ENCODE measurements around the gene PTPA.

PTPA gene

DNA sequence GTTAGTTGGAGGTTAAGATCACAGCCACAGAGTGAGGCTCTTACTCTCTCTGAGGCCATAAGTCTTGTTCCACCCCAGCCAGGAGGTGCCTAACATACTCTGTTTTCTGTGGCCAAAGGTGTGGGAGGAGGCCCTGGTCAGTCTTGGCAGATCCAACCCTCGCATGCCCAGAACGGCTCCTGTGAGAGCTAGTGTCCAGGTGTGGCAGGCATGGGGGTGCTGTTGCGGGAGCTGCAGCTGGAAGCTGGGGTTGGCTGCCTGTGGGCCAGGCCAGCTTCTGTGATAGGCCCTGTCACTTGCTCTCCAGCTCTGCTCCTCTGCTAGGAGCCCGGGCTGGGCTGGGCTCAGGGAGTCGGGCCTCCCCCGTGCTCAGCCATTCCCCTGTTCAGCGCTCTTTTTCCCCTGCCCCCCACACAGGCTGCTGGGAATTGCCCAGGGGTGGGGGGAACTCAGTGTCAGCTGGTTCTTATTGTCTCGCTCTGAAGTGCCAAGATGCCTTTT is 35.3 kb downstream of the PTPA start:
- Histone ChIP-seq H3K36me3 (ENCODE audit: low read length) (no peaks in the 10 kb centered on the region), H3K4me3 (ENCODE audit: insufficient read depth, low read length, poor library complexity, severe bottlenecking) (no peak overlapping the region), H3K79me2 (ENCODE audit: insufficient read depth, low read length) (no peaks in the 10 kb centered on the region), H3K9ac (ENCODE audit: low read length) (no peak overlapping the region), H3K9me3 (ENCODE audit: insufficient read depth, low read length) (no peaks in the 10 kb centered on the region), H4K20me1 (ENCODE audit: low read depth, low read length) (no peaks in the 10 kb centered on the region), H3F3A (ENCODE audit: insufficient read depth) (no peaks in the 10 kb centered on the region), H3K9me2 (replicated peaks; ENCODE audit: insufficient read depth, low read length) (no peaks in the 10 kb centered on the region), H3K27me3 (ENCODE audit: low read length) (no peaks in the 10 kb centered on the region), H3K27ac (ENCODE audit: low read depth, low read length) (no peak overlapping the region), H3K4me2 (ENCODE audit: low read depth, low read length, poor library complexity, severe bottlenecking) (no peak overlapping the region), H2AFZ (ENCODE audit: low read depth, low read length, severe bottlenecking) (no peak overlapping the region)
- no peak for TF ChIP-seq EZH2phosphoT487 (conservative IDR thresholded peaks at IDR 0.05; ENCODE audit: low read length)
- TF ChIP-seq, protein P1, sequence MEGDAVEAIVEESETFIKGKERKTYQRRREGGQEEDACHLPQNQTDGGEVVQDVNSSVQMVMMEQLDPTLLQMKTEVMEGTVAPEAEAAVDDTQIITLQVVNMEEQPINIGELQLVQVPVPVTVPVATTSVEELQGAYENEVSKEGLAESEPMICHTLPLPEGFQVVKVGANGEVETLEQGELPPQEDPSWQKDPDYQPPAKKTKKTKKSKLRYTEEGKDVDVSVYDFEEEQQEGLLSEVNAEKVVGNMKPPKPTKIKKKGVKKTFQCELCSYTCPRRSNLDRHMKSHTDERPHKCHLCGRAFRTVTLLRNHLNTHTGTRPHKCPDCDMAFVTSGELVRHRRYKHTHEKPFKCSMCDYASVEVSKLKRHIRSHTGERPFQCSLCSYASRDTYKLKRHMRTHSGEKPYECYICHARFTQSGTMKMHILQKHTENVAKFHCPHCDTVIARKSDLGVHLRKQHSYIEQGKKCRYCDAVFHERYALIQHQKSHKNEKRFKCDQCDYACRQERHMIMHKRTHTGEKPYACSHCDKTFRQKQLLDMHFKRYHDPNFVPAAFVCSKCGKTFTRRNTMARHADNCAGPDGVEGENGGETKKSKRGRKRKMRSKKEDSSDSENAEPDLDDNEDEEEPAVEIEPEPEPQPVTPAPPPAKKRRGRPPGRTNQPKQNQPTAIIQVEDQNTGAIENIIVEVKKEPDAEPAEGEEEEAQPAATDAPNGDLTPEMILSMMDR (IDR thresholded peaks at IDR 0.05; ENCODE audit: insufficient read depth, low read length, poor library complexity, severe bottlenecking): no peak

DNA sequence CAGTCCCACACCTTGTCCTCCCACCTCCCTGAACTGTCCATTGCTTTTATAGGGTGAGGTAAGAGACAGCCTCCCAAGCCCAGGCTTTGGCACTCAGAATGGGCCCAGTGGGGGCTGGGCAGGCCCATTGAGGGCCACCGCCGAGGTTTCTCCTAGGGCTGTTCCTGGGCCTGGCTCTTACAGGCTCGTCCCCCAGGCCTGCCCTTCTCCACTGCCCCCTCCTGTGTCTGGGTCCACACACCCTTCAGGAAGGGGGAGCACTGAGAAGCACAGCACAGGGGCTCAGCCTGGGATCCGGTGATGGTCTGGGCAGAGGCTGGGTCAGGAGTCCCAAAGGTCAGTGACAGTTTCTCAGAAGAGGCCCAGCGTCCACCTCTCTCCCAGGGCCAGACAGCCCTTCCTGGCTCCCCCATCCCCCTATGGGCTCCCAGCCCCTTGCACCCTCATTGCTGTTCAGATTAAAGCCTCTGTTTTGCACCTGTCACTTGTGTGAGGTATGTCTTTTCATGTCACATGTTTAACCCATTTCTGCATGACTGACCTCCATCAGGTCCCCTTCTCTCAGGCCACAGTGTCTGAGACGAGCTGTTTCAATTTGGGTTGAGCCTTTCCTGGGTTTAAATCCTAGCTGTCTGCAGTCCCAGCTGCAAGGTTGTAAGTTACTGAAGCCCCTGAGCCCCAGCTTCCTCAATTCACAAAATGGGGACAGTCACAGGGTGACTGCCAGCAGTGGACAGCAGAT is 37.4 kb downstream of the PTPA start:
- Histone ChIP-seq H2AFZ (ENCODE audit: low read depth, low read length, severe bottlenecking) (no peak overlapping the region), H3K4me3 (ENCODE audit: insufficient read depth, low read length, poor library complexity, severe bottlenecking) (no peak overlapping the region), H3K27ac (ENCODE audit: low read depth, low read length) (no peak overlapping the region), H3K9me2 (replicated peaks; ENCODE audit: insufficient read depth, low read length) (no peaks in the 10 kb centered on the region), H3K9me3 (ENCODE audit: insufficient read depth, low read length) (no peaks in the 10 kb centered on the region), H3K79me2 (ENCODE audit: insufficient read depth, low read length) (no peaks in the 10 kb centered on the region), H3K27me3 (ENCODE audit: low read length) (no peaks in the 10 kb centered on the region), H3K36me3 (ENCODE audit: low read length) (no peaks in the 10 kb centered on the region), H3K4me2 (ENCODE audit: low read depth, low read length, poor library complexity, severe bottlenecking) (no peak overlapping the region), H3K9ac (ENCODE audit: low read length) (no peak overlapping the region), H4K20me1 (ENCODE audit: low read depth, low read length) (no peaks in the 10 kb centered on the region), H3F3A (ENCODE audit: insufficient read depth) (no peaks in the 10 kb centered on the region)
- TF ChIP-seq, protein P1 (IDR thresholded peaks at IDR 0.05; ENCODE audit: insufficient read depth, low read length, poor library complexity, severe bottlenecking): no peak

GRCh38 chr9:129149442-129149841 is 38.2 kb downstream of the PTPA start:
- Histone ChIP-seq H3K9me2 (replicated peaks; ENCODE audit: insufficient read depth, low read length) (no peaks in the 10 kb centered on the region), H3K27me3 (ENCODE audit: low read length) (no peaks in the 10 kb centered on the region), H3K36me3 (ENCODE audit: low read length) (no peaks in the 10 kb centered on the region), H3K4me3 (ENCODE audit: insufficient read depth, low read length, poor library complexity, severe bottlenecking) (no peak overlapping the region), H3K9me3 (ENCODE audit: insufficient read depth, low read length) (no peaks in the 10 kb centered on the region), H3K27ac (ENCODE audit: low read depth, low read length) (no peak overlapping the region), H4K20me1 (ENCODE audit: low read depth, low read length) (no peaks in the 10 kb centered on the region), H2AFZ (ENCODE audit: low read depth, low read length, severe bottlenecking) (no peak overlapping the region), H3F3A (ENCODE audit: insufficient read depth) (no peaks in the 10 kb centered on the region), H3K79me2 (ENCODE audit: insufficient read depth, low read length) (no peaks in the 10 kb centered on the region), H3K4me2 (ENCODE audit: low read depth, low read length, poor library complexity, severe bottlenecking) (no peak overlapping the region), H3K9ac (ENCODE audit: low read length) (no peak overlapping the region)
- TF ChIP-seq EZH2phosphoT487 (conservative IDR thresholded peaks at IDR 0.05; ENCODE audit: low read length): no peak
- TF ChIP-seq, protein P1 (IDR thresholded peaks at IDR 0.05; ENCODE audit: insufficient read depth, low read length, poor library complexity, severe bottlenecking): no peak

Data from SU-DHL-6 (cell line).